ENCODE measurements around the gene RNU5B-1.
A peak's percentile ranks its signal among the peaks of the same experiment; 100 is the strongest.

RNU5B-1 gene

GRCh38 chr15:65337436-65338070 is 33.1 kb downstream of the RNU5B-1 start:
- Histone ChIP-seq H3K27ac (peak overlapping the region; percentile 68), H3K4me3 (ENCODE audit: low read depth, low read length) (no peak overlapping the region), H3K27me3 (ENCODE audit: insufficient read depth, low read depth, severe bottlenecking) (no peaks in the 10 kb centered on the region), H3K9me3 (ENCODE audit: severe bottlenecking) (no peaks in the 10 kb centered on the region), H3K36me3 (peaks cover 3% of the 10 kb centered on the region; the same call in 1 of the 2 replicates)
- peak; percentile 39 for DNase-seq
- no peak for TF ChIP-seq CTCF (IDR thresholded peaks at IDR 0.05; ENCODE audit: low read depth, low read length)

DNA sequence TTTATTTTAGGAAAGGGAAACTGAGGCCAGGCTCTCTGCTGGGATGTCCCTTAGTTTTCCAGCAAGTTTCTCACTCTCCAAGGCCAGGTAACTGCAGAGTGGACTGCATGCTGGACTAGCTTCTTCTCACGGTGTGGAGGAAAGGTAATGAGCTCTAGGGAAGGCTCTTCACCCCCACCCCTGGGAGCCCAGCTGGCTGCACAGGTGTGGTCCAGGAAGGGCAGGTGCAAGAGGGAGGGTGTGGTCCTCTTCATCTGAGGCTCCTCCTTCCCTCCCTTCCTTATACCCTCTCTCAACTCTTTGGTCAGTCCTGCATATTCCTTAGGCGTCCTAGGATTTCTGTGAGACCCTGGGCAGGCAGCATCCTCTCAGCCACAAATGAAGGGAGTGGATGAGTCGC is 33.9 kb downstream of the RNU5B-1 start:
- no peak overlapping the region for H3K4me3 ChIP-seq (ENCODE audit: low read depth, low read length)
- no peaks in the 10 kb centered on the region for H3K27me3 ChIP-seq (ENCODE audit: insufficient read depth, low read depth, severe bottlenecking)
- H3K36me3 ChIP-seq = no peaks in the 10 kb centered on the region
- TF ChIP-seq CTCF (IDR thresholded peaks at IDR 0.05; ENCODE audit: low read depth, low read length) = no peak
- H3K9me3 ChIP-seq (ENCODE audit: severe bottlenecking) = no peaks in the 10 kb centered on the region
- H3K27ac ChIP-seq = peak overlapping the region; percentile 68
- DNase-seq = no peak

GRCh38 chr15:65338823-65339222 is 34.3 kb downstream of the RNU5B-1 start:
- H3K4me3 ChIP-seq (ENCODE audit: low read depth, low read length) = no peak overlapping the region
- no peak for TF ChIP-seq CTCF (IDR thresholded peaks at IDR 0.05; ENCODE audit: low read depth, low read length)
- no peak overlapping the region for H3K27ac ChIP-seq
- H3K36me3 ChIP-seq = no peaks in the 10 kb centered on the region
- no peak for DNase-seq
- H3K27me3 ChIP-seq (ENCODE audit: insufficient read depth, low read depth, severe bottlenecking) = no peaks in the 10 kb centered on the region
- no peaks in the 10 kb centered on the region for H3K9me3 ChIP-seq (ENCODE audit: severe bottlenecking)

DNA sequence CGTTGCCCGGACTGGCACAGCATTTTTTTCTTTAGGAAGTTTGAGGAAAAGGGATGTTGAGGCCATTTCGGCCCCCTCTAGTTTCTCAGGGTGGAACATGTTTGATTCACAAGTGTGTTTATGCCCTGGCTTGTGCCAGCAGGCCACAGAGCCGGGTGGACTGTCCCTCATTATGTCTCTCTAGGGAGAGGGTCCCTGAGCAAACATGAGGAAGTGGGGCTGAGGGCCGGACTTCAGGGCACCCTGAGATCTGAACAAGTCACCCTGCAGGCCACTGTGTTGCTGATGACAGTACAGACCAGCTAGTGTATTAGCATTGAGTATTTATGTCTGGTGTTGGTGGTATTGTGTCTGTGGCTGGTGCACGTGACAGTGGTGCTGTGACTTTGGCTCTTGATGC is 34.9 kb downstream of the RNU5B-1 start:
- DNase-seq = no peak
- H3K9me3 ChIP-seq (ENCODE audit: severe bottlenecking) = no peaks in the 10 kb centered on the region
- TF ChIP-seq CTCF (IDR thresholded peaks at IDR 0.05; ENCODE audit: low read depth, low read length) = no peak
- no peak overlapping the region for H3K27ac ChIP-seq
- H3K27me3 ChIP-seq (ENCODE audit: insufficient read depth, low read depth, severe bottlenecking) = no peaks in the 10 kb centered on the region
- H3K36me3 ChIP-seq = no peaks in the 10 kb centered on the region
- H3K4me3 ChIP-seq (ENCODE audit: low read depth, low read length) = no peak overlapping the region

GRCh38 chr15:65339920-65340319 is 35.4 kb downstream of the RNU5B-1 start:
- H3K36me3 ChIP-seq = no peaks in the 10 kb centered on the region

More at GRCh38 chr15:65339920-65340319, 35.4 kb downstream of the RNU5B-1 start:
- peak; percentile 63 for DNase-seq
- no peaks in the 10 kb centered on the region for H3K27me3 ChIP-seq (ENCODE audit: insufficient read depth, low read depth, severe bottlenecking)
- H3K27ac ChIP-seq = no peak overlapping the region
- no peak for TF ChIP-seq CTCF (IDR thresholded peaks at IDR 0.05; ENCODE audit: low read depth, low read length)
- no peaks in the 10 kb centered on the region for H3K9me3 ChIP-seq (ENCODE audit: severe bottlenecking)
- no peak overlapping the region for H3K4me3 ChIP-seq (ENCODE audit: low read depth, low read length)

Data from WERI-Rb-1 (cell line).